Ovary (tissue), 9 donors: ENCODE results near the gene SSB. TPM values are rescaled to one million over a fixed set of nuclear protein-coding genes. Genes with fewer than 3 reads are reported as not detected.
"Not testable (repeated sequence)": the region's sequence is repeated elsewhere in the genome, so short reads cannot be mapped to it uniquely, and the experiment has no call there.

Source experiments
- DNase-seq, 5 donors: peaks; one replicate each; pipeline ENCODE4 v3.0.0-alpha.2; 2019 to 2020
- H3K27ac ChIP-seq, 2 donors: fragments of 200-600 bp; one replicate each; pipeline versions ENCODE4 v1.5.1 to v1.8.0; 2019 to 2022
- H3K27me3 ChIP-seq: fragments of 200-600 bp; one replicate; pipeline ENCODE4 v1.8.0; 2022
- H3K36me3 ChIP-seq: fragments of 200-600 bp; sonication (generic); one replicate; pipeline ENCODE4 v1.5.1; 2019
- H3K4me1 ChIP-seq: one replicate; pipeline ENCODE4 v1.8.1; 2013; ENCODE audit warnings: mild to moderate bottlenecking, moderate library complexity; ENCODE audit not compliant: insufficient read depth
- H3K4me3 ChIP-seq: fragments of 200-600 bp; sonication (generic); one replicate; pipeline ENCODE4 v1.5.1; 2017
- H3K9me3 ChIP-seq, 2 donors: fragments of 200-600 bp in 1 of 2; sonication (generic) in 1 of 2; one replicate each; pipeline versions ENCODE4 v1.5.1 to v1.8.1; 2013 to 2019; ENCODE audit warnings: mild to moderate bottlenecking in 1 of 2, moderate library complexity in 1 of 2
- CTCF ChIP-seq, 3 donors: fragments of 450-650 bp in 2 of 3; fragments of 200-600 bp in 1 of 3; IDR thresholded peaks; one replicate each; pipeline versions ENCODE4 v1.5.1 to v1.8.0; 2016 to 2022; ENCODE audit warnings: antibody characterized with exemption in 3 of 3, mild to moderate bottlenecking in 1 of 3
- EP300 ChIP-seq: sonication (generic); formaldehyde crosslinking; IDR thresholded peaks from one replicate; pipeline ENCODE4 v1.6.1; 2017; ENCODE audit warnings: antibody characterized with exemption
- POLR2A ChIP-seq: fragments of 450-650 bp; IDR thresholded peaks from one replicate; pipeline ENCODE4 v1.6.1; 2017; ENCODE audit warnings: antibody characterized with exemption, mild to moderate bottlenecking, moderate library complexity
- WGBS, 3 donors: extraction: QIAGEN DNeasy Blood & Tissue Kit in 1 of 3; methylation state at CpG; one replicate each; pipeline versions ENCODE4 v1.1.5 to v1.1.7; 2013 to 2017; 5-methylcytosine and 5-hydroxymethylcytosine counted together
- intact Hi-C, 4 donors: fragments of 100-400 bp; cut with DNase I; formaldehyde crosslinking; loops; one replicate each; pipeline versions ENCODE4 v1.11.0 to v1.15.1; 2022 to 2023
- polyA plus RNA-seq, 2 donors: library from polyadenylated mRNA; stranded (reverse); fragments of 200-250 nt in 1 of 2; fragments of 350-450 nt in 1 of 2; fragmentation: Illumina TruSeq in 1 of 2; extraction: RNeasy Lipid Tissue Mini Kit (QIAGEN cat#74804) in 1 of 2; gene quantifications; one replicate each; pipeline ENCODE4 v1.2.3, GENCODE V29; 2013 to 2014
- total RNA-seq, 7 donors: library from RNA; depleted of rRNA in 2 of 7; stranded (reverse); fragments of >200 nt in 2 of 7; fragmentation: NEBNext Ultra II Directional in 3 of 7; extraction: Animal tissue kit (Norgen Biotek cat#: 25700) in 3 of 7; gene quantifications; one replicate each; pipeline versions ENCODE4 v1.1.0 to v1.2.4, GENCODE V29; 2016 to 2023
- donor health status: DM: no; HTN: no; CAD: no; lungs with moderate emphysema.
- donor health status: DM: no; HTN: no; CAD: no.
- donor health status: Bipolar disorder and iron deficiency.
- donor health status: DM: yes; HTN: yes; CAD: no.
- donor health status: DM: no; HTN: no; CAD: no.
- donor health status: DM: yes; HTN: yes; CAD: no.

Gene SSB
- total and polyA plus RNA-seq, 9 donors, result 50.1 to 103 (median 78.3) TPM

- no peaks in the 10 kb centered on the region for H3K27me3 ChIP-seq
- H3K9me3 ChIP-seq, result no peaks in the 10 kb centered on the region
- no peaks in the 10 kb centered on the region for H3K4me1 ChIP-seq
- intact Hi-C loops, result no loop called here
- H3K4me3 ChIP-seq, result no peak overlapping the region
- no peak for DNase-seq
- no peaks in the 10 kb centered on the region for H3K36me3 ChIP-seq
- H3K27ac ChIP-seq, result no peak overlapping the region
- no peak for TF ChIP-seq POLR2A
- TF ChIP-seq CTCF (IDR thresholded peaks at IDR 0.05), result no peak
- TF ChIP-seq EP300, result no peak
These were observed 19.6 kb downstream of the SSB start for GRCh38 chr2:169818241-169818640.

GRCh38 chr2:169819106-169819505, 20.4 kb downstream of the SSB start:
- intact Hi-C loops, result no loop called here
- Histone ChIP-seq H3K4me3 (no peak overlapping the region), H3K4me1 (peaks cover 2% of the 10 kb centered on the region), H3K27ac (no peak overlapping the region), H3K36me3 (no peaks in the 10 kb centered on the region), H3K9me3 (no peaks in the 10 kb centered on the region), H3K27me3 (no peaks in the 10 kb centered on the region)
- no peak for DNase-seq
- WGBS, 3 donors, result 87 to 92% (median 91%) methylated on average over 1 of the region's 1 CpG
- no peak for TF ChIP-seq EP300
- no peak for TF ChIP-seq CTCF (IDR thresholded peaks at IDR 0.05)
- no peak for TF ChIP-seq POLR2A

- H3K27ac ChIP-seq, DNase-seq, H3K4me1 ChIP-seq, H3K9me3 ChIP-seq, H3K4me3 ChIP-seq, H3K36me3 ChIP-seq, H3K27me3 ChIP-seq: not testable (repeated sequence)
- intact Hi-C loops, result loop anchor here in 3 of 4 donors (10.0 kb wide), 2 partner anchors 95 to 105 kb away; no protein-coding TSS in a partner anchor
- WGBS, 3 donors, result 88 to 93% (median 89%) methylated on average over 7 of the region's 7 CpGs
These were observed 21.4 kb downstream of the SSB start for GRCh38 chr2:169820101-169820500.

- intact Hi-C loops, result loop anchor here in 3 of 4 donors (10.0 kb wide), 2 partner anchors 93 to 103 kb away; no protein-coding TSS in a partner anchor
- no peaks in the 10 kb centered on the region for H3K27me3 ChIP-seq
- no peaks in the 10 kb centered on the region for H3K36me3 ChIP-seq
- 20 to 41% (median 27%) methylated on average over 3 of the region's 3 CpGs for WGBS, 3 donors
- no peak for DNase-seq
- H3K9me3 ChIP-seq, result no peaks in the 10 kb centered on the region
- no peak overlapping the region for H3K4me3 ChIP-seq
- H3K27ac ChIP-seq, result no peak overlapping the region
- peaks cover 4% of the 10 kb centered on the region for H3K4me1 ChIP-seq
- TF ChIP-seq EP300 (no peak), POLR2A (no peak), CTCF (IDR thresholded peaks at IDR 0.05) (no peak)
These were observed 23.4 kb downstream of the SSB start for GRCh38 chr2:169822036-169822435.

- no peaks in the 10 kb centered on the region for H3K27me3 ChIP-seq
- intact Hi-C loops, result loop anchor here in 3 of 4 donors (10.0 kb wide), 2 partner anchors 92 to 102 kb away; no protein-coding TSS in a partner anchor
- no peaks in the 10 kb centered on the region for H3K9me3 ChIP-seq
- no peak overlapping the region for H3K27ac ChIP-seq
- no peaks in the 10 kb centered on the region for H3K36me3 ChIP-seq
- WGBS, 3 donors, result 73 to 81% (median 80%) methylated on average over 4 of the region's 4 CpGs
- DNase-seq, result no peak
- H3K4me1 ChIP-seq, result peaks cover 4% of the 10 kb centered on the region
- H3K4me3 ChIP-seq, result no peak overlapping the region
- TF ChIP-seq EP300 (no peak), CTCF (IDR thresholded peaks at IDR 0.05) (no peak), POLR2A (no peak)
These were observed 24.2 kb downstream of the SSB start for GRCh38 chr2:169822785-169823392.
